Measurements from ENCODE around the gene TFAP2E. TPM values are rescaled to one million over a fixed set of nuclear protein-coding genes. Genes with fewer than 3 reads are reported as not detected.

The TFAP2E gene
- polyA plus RNA-seq, 3 donors, result 0.78 to 1.6 (median 1.0) TPM

GRCh38 chr1:35588197-35588910 lies 15.2 kb downstream of the TFAP2E start:
- no peak for DNase-seq (ENCODE audit: extremely low read depth in 1 of 11, low read depth in 9 of 11, low spot score in 4 of 11)

GRCh38 chr1:35589516-35590427 lies 16.7 kb downstream of the TFAP2E start:
- no peak for DNase-seq (ENCODE audit: extremely low read depth in 1 of 11, low read depth in 9 of 11, low spot score in 4 of 11)

- DNase-seq (ENCODE audit: extremely low read depth in 1 of 11, low read depth in 9 of 11, low spot score in 4 of 11), result no peak
These were observed 17.4 kb downstream of the TFAP2E start for GRCh38 chr1:35590476-35591040.

- no peak for DNase-seq (ENCODE audit: extremely low read depth in 1 of 11, low read depth in 9 of 11, low spot score in 4 of 11)
These were observed 18.1 kb downstream of the TFAP2E start for GRCh38 chr1:35591211-35591610.

- DNase-seq (ENCODE audit: extremely low read depth in 1 of 11, low read depth in 9 of 11, low spot score in 4 of 11), result no peak
These were observed 20.1 kb downstream of the TFAP2E start for GRCh38 chr1:35592991-35593769.

GRCh38 chr1:35594005-35594760 lies 21.1 kb downstream of the TFAP2E start:
- DNase-seq (ENCODE audit: extremely low read depth in 1 of 11, low read depth in 9 of 11, low spot score in 4 of 11), result no peak

GRCh38 chr1:35595684-35596083 lies 22.6 kb downstream of the TFAP2E start:
- DNase-seq (ENCODE audit: extremely low read depth in 1 of 11, low read depth in 9 of 11, low spot score in 4 of 11), result no peak

- no peak for DNase-seq (ENCODE audit: extremely low read depth in 1 of 11, low read depth in 9 of 11, low spot score in 4 of 11)
These were observed 24.8 kb downstream of the TFAP2E start for GRCh38 chr1:35597870-35598269.

- DNase-seq (ENCODE audit: extremely low read depth in 1 of 11, low read depth in 9 of 11, low spot score in 4 of 11), result no peak
These were observed 25.8 kb downstream of the TFAP2E start for GRCh38 chr1:35598895-35599294.

GRCh38 chr1:35599411-35599810 lies 26.3 kb downstream of the TFAP2E start:
- DNase-seq (ENCODE audit: extremely low read depth in 1 of 11, low read depth in 9 of 11, low spot score in 4 of 11), result no peak

- DNase-seq (ENCODE audit: extremely low read depth in 1 of 11, low read depth in 9 of 11, low spot score in 4 of 11), result no peak
These were observed 27.5 kb downstream of the TFAP2E start for GRCh38 chr1:35600593-35600992.

- DNase-seq (ENCODE audit: extremely low read depth in 1 of 11, low read depth in 9 of 11, low spot score in 4 of 11), result no peak
These were observed 30.4 kb downstream of the TFAP2E start for GRCh38 chr1:35603468-35603867.

GRCh38 chr1:35603941-35604340 lies 30.8 kb downstream of the TFAP2E start:
- DNase-seq (ENCODE audit: extremely low read depth in 1 of 11, low read depth in 9 of 11, low spot score in 4 of 11), result no peak

- DNase-seq (ENCODE audit: extremely low read depth in 1 of 11, low read depth in 9 of 11, low spot score in 4 of 11), result no peak
These were observed 32.2 kb downstream of the TFAP2E start for GRCh38 chr1:35605071-35605866.

GRCh38 chr1:35605867-35606182 lies 32.7 kb downstream of the TFAP2E start:
- DNase-seq (ENCODE audit: extremely low read depth in 1 of 11, low read depth in 9 of 11, low spot score in 4 of 11), result no peak

- no peak for DNase-seq (ENCODE audit: extremely low read depth in 1 of 11, low read depth in 9 of 11, low spot score in 4 of 11)
These were observed 38.5 kb downstream of the TFAP2E start for GRCh38 chr1:35611655-35612054.

- DNase-seq (ENCODE audit: extremely low read depth in 1 of 11, low read depth in 9 of 11, low spot score in 4 of 11), result no peak
These were observed 42.3 kb downstream of the TFAP2E start for GRCh38 chr1:35615440-35615839.
